ENCODE measurements around the gene R3HDM2.

- no peak for TF ChIP-seq CTCF (IDR thresholded peaks at IDR 0.05)
- no peak for TF ChIP-seq POLR2A (IDR thresholded peaks at IDR 0.05)
Observed at GRCh38 chr12:57209916-57210315, 220.9 kb downstream of the R3HDM2 start.
